ENCODE data around the gene P2RY2.

P2RY2 gene

GRCh38 chr11:73178681-73179080 is 39.4 kb upstream of the P2RY2 start:
- Histone ChIP-seq H4K20me1 (ENCODE audit: control insufficient read depth, insufficient read depth, low read depth, low read length) (no peaks in the 10 kb centered on the region), H3K27ac (ENCODE audit: low read depth, low read length) (no peak overlapping the region), H3K9me2 (replicated peaks; ENCODE audit: control insufficient read depth, low read length) (no peaks in the 10 kb centered on the region), H3K79me2 (ENCODE audit: control insufficient read depth, low read length) (0 out of 2 replicates have a peak, but pooled peaks cover 5% of the 10 kb centered on the region), H3K27me3 (ENCODE audit: control insufficient read depth, low read length) (no peaks in the 10 kb centered on the region), H3K9me3 (ENCODE audit: control insufficient read depth, insufficient read depth, low read length) (no peaks in the 10 kb centered on the region), H3K36me3 (ENCODE audit: control insufficient read depth, low read length) (no peaks in the 10 kb centered on the region), H3K4me3 (ENCODE audit: low read length) (no peak overlapping the region), H3K4me2 (ENCODE audit: low read length) (no peak overlapping the region), H3F3A (ENCODE audit: control insufficient read depth, insufficient read depth) (0 out of 2 replicates have a peak, but pooled peaks cover 6% of the 10 kb centered on the region), H3K4me1 (ENCODE audit: control insufficient read depth, low read length) (peaks cover 42% of the 10 kb centered on the region)
- no peak for TF ChIP-seq CTCF (IDR thresholded peaks at IDR 0.05; ENCODE audit: low read depth, low read length, poor library complexity, severe bottlenecking)
- TF ChIP-seq EZH2phosphoT487 (IDR thresholded peaks at IDR 0.05; ENCODE audit: borderline replicate concordance, low read length) = no peak

DNA sequence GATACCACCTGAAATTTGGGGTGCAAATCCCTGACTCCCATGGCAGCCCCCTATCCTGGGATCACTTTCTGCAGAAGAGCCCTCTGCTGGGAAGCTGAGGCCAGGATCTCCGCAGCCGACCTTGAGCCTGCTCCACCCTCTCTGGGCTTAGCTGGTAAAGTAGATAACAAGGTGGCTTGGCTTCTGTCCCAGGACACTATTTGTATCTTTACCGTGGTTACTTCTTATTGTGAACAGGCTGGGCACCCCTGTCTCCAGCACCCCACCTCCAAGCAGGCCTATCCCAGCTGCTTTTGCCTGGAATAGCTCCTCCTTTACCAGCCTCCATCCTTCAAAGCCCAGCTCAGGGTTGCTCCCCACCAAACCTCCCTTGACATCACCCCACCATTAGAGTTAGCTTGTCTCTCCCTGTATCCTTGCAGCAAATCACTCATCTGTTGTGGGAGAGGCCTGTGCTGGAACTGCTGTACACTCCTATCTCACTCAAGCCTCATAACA is 35.2 kb upstream of the P2RY2 start:
- Histone ChIP-seq H4K20me1 (ENCODE audit: control insufficient read depth, insufficient read depth, low read depth, low read length) (no peaks in the 10 kb centered on the region), H3K27me3 (ENCODE audit: control insufficient read depth, low read length) (no peaks in the 10 kb centered on the region), H3K27ac (ENCODE audit: low read depth, low read length) (no peak overlapping the region), H3K79me2 (ENCODE audit: control insufficient read depth, low read length) (0 out of 2 replicates have a peak, but pooled peaks cover under 1% of the 10 kb centered on the region), H3K4me2 (ENCODE audit: low read length) (no peak overlapping the region), H3K4me3 (ENCODE audit: low read length) (no peak overlapping the region), H3K36me3 (ENCODE audit: control insufficient read depth, low read length) (no peaks in the 10 kb centered on the region), H3F3A (ENCODE audit: control insufficient read depth, insufficient read depth) (0 out of 2 replicates have a peak, but pooled peaks cover 3% of the 10 kb centered on the region), H3K4me1 (ENCODE audit: control insufficient read depth, low read length) (peaks cover 14% of the 10 kb centered on the region), H3K9me2 (replicated peaks; ENCODE audit: control insufficient read depth, low read length) (no peaks in the 10 kb centered on the region), H3K9me3 (ENCODE audit: control insufficient read depth, insufficient read depth, low read length) (no peaks in the 10 kb centered on the region)
- TF ChIP-seq CTCF (IDR thresholded peaks at IDR 0.05; ENCODE audit: low read depth, low read length, poor library complexity, severe bottlenecking) (no peak), EZH2phosphoT487 (IDR thresholded peaks at IDR 0.05; ENCODE audit: borderline replicate concordance, low read length) (no peak)

GRCh38 chr11:73184953-73185671 is 33.0 kb upstream of the P2RY2 start:
- peak overlapping the region; percentile 61 for H3K4me2 ChIP-seq (ENCODE audit: low read length)
- peak overlapping the region; percentile 56 for H3K4me3 ChIP-seq (ENCODE audit: low read length)
- H4K20me1 ChIP-seq (ENCODE audit: control insufficient read depth, insufficient read depth, low read depth, low read length) = no peaks in the 10 kb centered on the region

More at GRCh38 chr11:73184953-73185671, 33.0 kb upstream of the P2RY2 start:
- Histone ChIP-seq H3K27me3 (ENCODE audit: control insufficient read depth, low read length) (no peaks in the 10 kb centered on the region), H3F3A (ENCODE audit: control insufficient read depth, insufficient read depth) (0 out of 2 replicates have a peak, but pooled peaks cover 3% of the 10 kb centered on the region), H3K4me1 (ENCODE audit: control insufficient read depth, low read length) (peaks cover 19% of the 10 kb centered on the region), H3K9me2 (replicated peaks; ENCODE audit: control insufficient read depth, low read length) (no peaks in the 10 kb centered on the region), H3K36me3 (ENCODE audit: control insufficient read depth, low read length) (no peaks in the 10 kb centered on the region), H3K79me2 (ENCODE audit: control insufficient read depth, low read length) (no peaks in the 10 kb centered on the region), H3K9me3 (ENCODE audit: control insufficient read depth, insufficient read depth, low read length) (no peaks in the 10 kb centered on the region), H3K27ac (ENCODE audit: low read depth, low read length) (no peak overlapping the region)
- no peak for TF ChIP-seq EZH2phosphoT487 (IDR thresholded peaks at IDR 0.05; ENCODE audit: borderline replicate concordance, low read length)
- peak; percentile 99 for TF ChIP-seq CTCF (IDR thresholded peaks at IDR 0.05; ENCODE audit: low read depth, low read length, poor library complexity, severe bottlenecking)

All from DOHH2 (cell line).